GM12878 (cell line): ENCODE measurements around the gene DCBLD2. TPM values are rescaled to one million over a fixed set of nuclear protein-coding genes. Genes with fewer than 3 reads are reported as not detected.

Source experiments
- ATAC-seq: fragments of 200-7000 bp; cut with Tn5 transposase; 3 replicates; pipeline ENCODE4 v1.9.1; 2020; ENCODE audit warnings: mild to moderate bottlenecking, moderate library complexity
- BruUV-seq: library from RNA; stranded (reverse); fragments of 400-500 nt; replicated peaks from 2 replicates; lab custom pipeline; 2021; lab: Mats Ljungman, UMichigan
- CTCF ChIA-PET: fragments of 300-600 bp; sonication (Branson Sonifier 250); formaldehyde crosslinking; extraction: SDS; loops from one replicate; lab custom pipeline; 2021; ENCODE audit warnings: inconsistent platforms; lab: Yijun Ruan, JAX
- POLR2A ChIA-PET: fragments of 350-600 bp; formaldehyde crosslinking; extraction: SDS; loops from one replicate; lab custom pipeline; 2021; ENCODE audit warnings: inconsistent platforms; lab: Charles Lee
- RAD21 ChIA-PET: fragments of 300-600 bp; sonication (Branson Sonifier 250); formaldehyde crosslinking; loops from one replicate; lab custom pipeline; 2023; ENCODE audit warnings: antibody characterized with exemption; ENCODE audit not compliant: unreplicated experiment; lab: Charles Lee
- SMC1A ChIA-PET: fragments of 300-600 bp; sonication (Branson Sonifier 250); formaldehyde crosslinking; loops from one replicate; lab custom pipeline; 2023; ENCODE audit not compliant: unreplicated experiment, uncharacterized antibody; lab: Charles Lee
- DNase-seq: peaks from one replicate; pipeline ENCODE4 v3.0.0-alpha.2; 2011; ENCODE audit warnings: low read depth, low spot score
- FAIRE-seq: peaks from 3 replicates; lab custom pipeline; 2011; peaks lifted over from hg19 to GRCh38; lab: Jason Lieb, UNC
- H2AFZ ChIP-seq: 2 replicates; pipeline ENCODE4 v1.6.0; 2011; ENCODE audit warnings: low read depth, low read length, control low read depth; ENCODE audit not compliant: control insufficient read depth
- H3K27ac ChIP-seq: 2 replicates; pipeline ENCODE4 v1.5.1; 2011; ENCODE audit warnings: control low read depth; ENCODE audit not compliant: control insufficient read depth, insufficient read depth
- H3K27me3 ChIP-seq, 2 experiments: replicated peaks in 1 of 2; 2 replicates each; pipeline versions ENCODE4 v1.6.0 to v1.6.1; 2011; ENCODE audit warnings: low read length in 1 of 2; ENCODE audit not compliant: control insufficient read depth in 2 of 2, insufficient read depth in 2 of 2
- H3K36me3 ChIP-seq, 2 experiments: 2 replicates each; pipeline ENCODE4 v1.5.1; 2011; ENCODE audit warnings: low read length in 1 of 2; ENCODE audit not compliant: control insufficient read depth in 2 of 2, insufficient read depth in 2 of 2
- H3K4me1 ChIP-seq: 2 replicates; pipeline ENCODE4 v1.6.1; 2011; ENCODE audit warnings: mild to moderate bottlenecking, low read length, moderate library complexity, mixed read lengths; ENCODE audit not compliant: control insufficient read depth, insufficient read depth
- H3K4me2 ChIP-seq: 2 replicates; pipeline ENCODE4 v1.6.0; 2011; ENCODE audit warnings: control low read depth; ENCODE audit not compliant: control insufficient read depth, insufficient read depth
- H3K4me3 ChIP-seq: fragments of 200-600 bp; sonication (generic); 2 replicates; pipeline ENCODE4 v1.5.1; 2016
- H3K79me2 ChIP-seq: 2 replicates; pipeline ENCODE4 v1.6.0; 2011; ENCODE audit warnings: low read length; ENCODE audit not compliant: control insufficient read depth, insufficient read depth
- H3K9ac ChIP-seq: 2 replicates; pipeline ENCODE4 v1.8.0; 2011; ENCODE audit warnings: low read length, control low read depth, mixed read lengths; ENCODE audit not compliant: control insufficient read depth, insufficient read depth
- H3K9me3 ChIP-seq: replicated peaks from 3 replicates; pipeline ENCODE4 v1.5.1; 2011; ENCODE audit warnings: mild to moderate bottlenecking, low read length; ENCODE audit not compliant: control insufficient read depth, insufficient read depth
- H4K20me1 ChIP-seq: 2 replicates; pipeline ENCODE4 v1.6.0; 2011; ENCODE audit not compliant: control insufficient read depth, insufficient read depth
- BHLHE40 ChIP-seq, 2 experiments: fragments of 450-650 bp in 1 of 2; IDR thresholded peaks; 2 replicates each; pipeline ENCODE4 v1.6.1; 2011 to 2017; ENCODE audit warnings: low read depth in 2 of 2, borderline replicate concordance in 1 of 2, improper control_type of control experiment in 1 of 2, low read length in 1 of 2, mild to moderate bottlenecking in 1 of 2
- CEBPB ChIP-seq, 2 experiments: fragments of 150-350 bp in 1 of 2; IDR thresholded peaks; 2 replicates each; pipeline ENCODE4 v1.6.1; 2012 to 2014; ENCODE audit warnings: low read depth in 2 of 2, low read length in 2 of 2, borderline replicate concordance in 1 of 2, inconsistent platforms in 1 of 2
- HDAC6 ChIP-seq: fragments of 200-600 bp; sonication (generic); IDR thresholded peaks from one replicate; pipeline ENCODE4 v1.8.0; 2017; ENCODE audit warnings: antibody characterized with exemption; ENCODE audit not compliant: unreplicated experiment
- KLF5 ChIP-seq: fragments of 450-650 bp; IDR thresholded peaks from 2 replicates; pipeline ENCODE4 v1.6.1; 2014; ENCODE audit warnings: mild to moderate bottlenecking; ENCODE audit not compliant: partially characterized antibody
- MEF2B ChIP-seq: fragments of 450-650 bp; IDR thresholded peaks from 2 replicates; pipeline ENCODE4 v1.6.1; 2018; ENCODE audit warnings: mild to moderate bottlenecking, moderate library complexity; ENCODE audit not compliant: partially characterized antibody, poor library complexity, severe bottlenecking
- MYB ChIP-seq: fragments of 150-350 bp; IDR thresholded peaks from 2 replicates; pipeline ENCODE4 v1.6.1; 2014; ENCODE audit warnings: mild to moderate bottlenecking, low read depth, low read length, borderline replicate concordance
- NR2C2 ChIP-seq: IDR thresholded peaks from 2 replicates; pipeline ENCODE4 v1.6.1; 2011; ENCODE audit warnings: borderline replicate concordance, low read depth; ENCODE audit not compliant: control insufficient read depth, insufficient read length
- NRF1 ChIP-seq: conservative IDR thresholded peaks from 2 replicates; pipeline ENCODE4 v1.6.1; 2011; ENCODE audit warnings: mild to moderate bottlenecking, low read depth, low read length, improper control_type of control experiment
- RBBP5 ChIP-seq: fragments of 200-600 bp; sonication (generic); conservative IDR thresholded peaks from 2 replicates; pipeline ENCODE4 v1.6.1; 2016
- SUZ12 ChIP-seq: fragments of 200-600 bp; sonication (generic); IDR thresholded peaks from one replicate; pipeline ENCODE4 v1.6.1; 2018; ENCODE audit warnings: antibody characterized with exemption, mild to moderate bottlenecking; ENCODE audit not compliant: unreplicated experiment
- ZNF24 ChIP-seq: fragments of 450-650 bp; IDR thresholded peaks from 2 replicates; pipeline ENCODE4 v1.6.1; 2017; ENCODE audit warnings: antibody characterized with exemption, mild to moderate bottlenecking
- WGBS: methylation state at CpG from one replicate; pipeline ENCODE4 v1.1.6; 2016; ENCODE audit warnings: low lambda C conversion rate; ENCODE audit not compliant: insufficient replicate concordance, insufficient coverage; ENCODE audit errors: missing lambda C conversion rate; 5-methylcytosine and 5-hydroxymethylcytosine counted together
- in situ Hi-C: fragments of 300-500 bp; cut with MboI; formaldehyde crosslinking; loops from 9 replicates; pipeline ENCODE4 v1.14.3; 2018; ENCODE audit warnings: mixed read lengths
- intact Hi-C: fragments of 100-400 bp; cut with micrococcal nuclease; formaldehyde crosslinking; loops from one replicate; pipeline ENCODE4 v1.14.2; 2022; ENCODE audit not compliant: unreplicated experiment
- polyA plus RNA-seq, 11 experiments: library from polyadenylated mRNA; depleted of rRNA in 4 of 11; unstranded in 6 of 11; stranded (reverse) in 5 of 11; fragments of >200 nt; fragmentation: Nextera tagmentation in 4 of 11; fragmentation: Illumina TruSeq in 1 of 11; extraction: Ambion mirVana in 4 of 11; extraction: Trizol in 1 of 11; gene quantifications; 1 replicate in 1 of 11; 2 replicates in 10 of 11; pipeline versions ENCODE4 v1.2.1 to v1.2.3, GENCODE V29; 2011 to 2016; ENCODE audit warnings: inconsistent platforms in 2 of 11, missing spikeins in 2 of 11, low read depth in 1 of 11
- total RNA-seq, 4 experiments: library from RNA; depleted of rRNA in 3 of 4; stranded (reverse); fragments of >200 nt in 3 of 4; fragmentation: Illumina TruSeq in 1 of 4; extraction: Trizol in 1 of 4; gene quantifications; 2 replicates each; pipeline versions ENCODE4 v1.2.1 to v1.2.3, GENCODE V29; 2013 to 2021
- TF ChIP-seq, protein P1 (sequence below): fragments of 450-650 bp; IDR thresholded peaks from 2 replicates; pipeline ENCODE4 v1.6.1; 2016; ENCODE audit warnings: mild to moderate bottlenecking

The DCBLD2 gene
- total and polyA plus RNA-seq, 10 of the 15 experiments (the other 5 are each of a cell fraction or from before 2014, with no cell fraction given): 1.6 to 5.9 (median 4.7) TPM

GRCh38 chr3:98890181-98890835 lies 11.2 kb downstream of the DCBLD2 start:
- H3K4me1 ChIP-seq: no peaks in the 10 kb centered on the region
- no peak for DNase-seq
- H3K79me2 ChIP-seq: no peaks in the 10 kb centered on the region
- no peak overlapping the region for H3K4me2 ChIP-seq
- BruUV-seq: no TSS peak
- no peak for FAIRE-seq
- no peaks in the 10 kb centered on the region for H4K20me1 ChIP-seq
- TF ChIP-seq KLF5: no peak
- no peak for TF ChIP-seq HDAC6
- no peak for TF ChIP-seq ZNF24
- TF ChIP-seq BHLHE40 (IDR thresholded peaks at IDR 0.05; ENCODE audit: borderline replicate concordance in 1 of 2, low read depth in 2 of 2, low read length in 1 of 2): no peak
- TF ChIP-seq RBBP5: no peak
- no peak for TF ChIP-seq MYB
- TF ChIP-seq, protein P1, sequence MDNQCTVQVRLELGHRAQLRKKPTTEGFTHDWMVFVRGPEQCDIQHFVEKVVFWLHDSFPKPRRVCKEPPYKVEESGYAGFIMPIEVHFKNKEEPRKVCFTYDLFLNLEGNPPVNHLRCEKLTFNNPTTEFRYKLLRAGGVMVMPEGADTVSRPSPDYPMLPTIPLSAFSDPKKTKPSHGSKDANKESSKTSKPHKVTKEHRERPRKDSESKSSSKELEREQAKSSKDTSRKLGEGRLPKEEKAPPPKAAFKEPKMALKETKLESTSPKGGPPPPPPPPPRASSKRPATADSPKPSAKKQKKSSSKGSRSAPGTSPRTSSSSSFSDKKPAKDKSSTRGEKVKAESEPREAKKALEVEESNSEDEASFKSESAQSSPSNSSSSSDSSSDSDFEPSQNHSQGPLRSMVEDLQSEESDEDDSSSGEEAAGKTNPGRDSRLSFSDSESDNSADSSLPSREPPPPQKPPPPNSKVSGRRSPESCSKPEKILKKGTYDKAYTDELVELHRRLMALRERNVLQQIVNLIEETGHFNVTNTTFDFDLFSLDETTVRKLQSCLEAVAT: no peak
- TF ChIP-seq NR2C2: no peak
- no peak for TF ChIP-seq SUZ12
- TF ChIP-seq CEBPB (IDR thresholded peaks at IDR 0.05; ENCODE audit: borderline replicate concordance in 1 of 2, low read depth in 2 of 2, low read length in 2 of 2): no peak
- no peak for TF ChIP-seq MEF2B
- no peak for TF ChIP-seq NRF1
- no peak overlapping the region for H3K4me3 ChIP-seq
- ChIA-PET RAD21 (no interaction called here), SMC1A (interaction anchor here (0.6 to 0.9 kb wide), 2 partner anchors 62 to 1158 kb away, joined by 3 read pairs; no protein-coding TSS in a partner anchor), POLR2A (no interaction called here), CTCF (no interaction called here)
- WGBS: 100% methylated on average over 1 of the region's 1 CpG
- in situ Hi-C loops: no loop called here
- intact Hi-C loops: no loop called here
- no peak overlapping the region for H3K9ac ChIP-seq
- no peak for ATAC-seq
- no peaks in the 10 kb centered on the region for H3K36me3 ChIP-seq
- H3K27ac ChIP-seq: no peak overlapping the region
- no peaks in the 10 kb centered on the region for H3K27me3 ChIP-seq
- no peak overlapping the region for H2AFZ ChIP-seq
- H3K9me3 ChIP-seq: no peaks in the 10 kb centered on the region
